ENCODE measurements around the gene CFAP77. TPM values are rescaled to one million over a fixed set of nuclear protein-coding genes. Genes with fewer than 3 reads are reported as not detected.
A peak's percentile ranks its signal among the peaks of the same experiment; 100 is the strongest.
"Not testable (repeated sequence)": the region's sequence is repeated elsewhere in the genome, so short reads cannot be mapped to it uniquely, and the experiment has no call there.

CFAP77 gene
- total RNA-seq = not detected

GRCh38 chr9:132409828-132410528, at the start of gene CFAP77:
CFAP77 (plus strand) TSS chr9:132410211; CDS start chr9:132410272, 61 bp downstream.
- DNase-seq (peak; percentile 59), ATAC-seq (no peak)
- intact Hi-C loops (cut with DNase I, micrococcal nuclease) = loop anchor here (2.0 to 10.0 kb wide), 10 partner anchors 77 to 735 kb away; partner anchors contain the start of genes BARHL1 (in 2 of the 2), GFI1B (in 1 of the 2) and GTF3C4 (in 1 of the 2)
- H3K36me3 Mint-ChIP-seq (ENCODE audit: low read depth) = peaks cover 4% of the 10 kb centered on the region
- H3K4me1 Mint-ChIP-seq = peaks cover 42% of the 10 kb centered on the region
- peak within 1 kb of the TSS; percentile 55 for H3K4me3 Mint-ChIP-seq
- no peak within 1 kb of the TSS for H3K27ac Mint-ChIP-seq
- CTCF ChIA-PET = interaction anchor here (0.7 to 1.2 kb wide), 3 partner anchors 162 to 359 kb away, joined by 3 to 4 read pairs (median 3); no protein-coding TSS in a partner anchor
- H3K27me3 Mint-ChIP-seq = peaks cover 33% of the 10 kb centered on the region
- POLR2A ChIA-PET = no interaction called here
- H3K9me3 Mint-ChIP-seq (ENCODE audit: low read depth) = no peaks in the 10 kb centered on the region

- ChIA-PET CTCF (no interaction called here), POLR2A (no interaction called here)
- Mint-ChIP-seq H3K9me3 (ENCODE audit: low read depth) (no peaks in the 10 kb centered on the region), H3K4me3 (no peak overlapping the region), H3K27ac (no peak overlapping the region), H3K36me3 (ENCODE audit: low read depth) (no peaks in the 10 kb centered on the region), H3K27me3 (no peaks in the 10 kb centered on the region), H3K4me1 (no peaks in the 10 kb centered on the region)
- intact Hi-C loops (cut with DNase I, micrococcal nuclease) = no loop called here
- DNase-seq (no peak), ATAC-seq (no peak)
Observed at GRCh38 chr9:132364068-132364467, 45.9 kb upstream of the CFAP77 start.

- no peaks in the 10 kb centered on the region for H3K9me3 Mint-ChIP-seq (ENCODE audit: low read depth)
- CTCF ChIA-PET = no interaction called here
- H3K4me1 Mint-ChIP-seq = no peaks in the 10 kb centered on the region
- DNase-seq = no peak
- no peaks in the 10 kb centered on the region for H3K36me3 Mint-ChIP-seq (ENCODE audit: low read depth)
- no peak overlapping the region for H3K27ac Mint-ChIP-seq
- H3K27me3 Mint-ChIP-seq = no peaks in the 10 kb centered on the region
- POLR2A ChIA-PET = interaction anchor here (1.0 kb wide), 1 partner anchor 16 kb away, joined by 3 read pairs; no protein-coding TSS in a partner anchor
- no peak for ATAC-seq
- H3K4me3 Mint-ChIP-seq = no peak overlapping the region
- intact Hi-C loops (cut with DNase I, micrococcal nuclease) = no loop called here
Observed at GRCh38 chr9:132365986-132366385, 44.0 kb upstream of the CFAP77 start.

- CTCF ChIA-PET = no interaction called here
- no peak for ATAC-seq
Observed at GRCh38 chr9:132366481-132366880, 43.5 kb upstream of the CFAP77 start.

GRCh38 chr9:132367613-132368313, 42.2 kb upstream of the CFAP77 start:
- intact Hi-C loops (cut with DNase I, micrococcal nuclease) = no loop called here
- ChIA-PET CTCF (interaction anchor here (0.9 kb wide), 1 partner anchor 246 kb away, joined by 3 read pairs; no protein-coding TSS in a partner anchor), POLR2A (no interaction called here)
- DNase-seq (no peak), ATAC-seq (no peak)
- H3K36me3 Mint-ChIP-seq (ENCODE audit: low read depth) = peaks cover 3% of the 10 kb centered on the region
- no peaks in the 10 kb centered on the region for H3K27me3 Mint-ChIP-seq
- H3K9me3 Mint-ChIP-seq (ENCODE audit: low read depth) = no peaks in the 10 kb centered on the region
- H3K27ac Mint-ChIP-seq = no peak overlapping the region
- peaks cover 6% of the 10 kb centered on the region for H3K4me1 Mint-ChIP-seq
- no peak overlapping the region for H3K4me3 Mint-ChIP-seq

More at GRCh38 chr9:132366481-132366880, 43.5 kb upstream of the CFAP77 start:
- Mint-ChIP-seq H3K4me1 (no peaks in the 10 kb centered on the region), H3K4me3 (no peak overlapping the region), H3K27ac (no peak overlapping the region), H3K9me3 (ENCODE audit: low read depth) (no peaks in the 10 kb centered on the region), H3K36me3 (ENCODE audit: low read depth) (no peaks in the 10 kb centered on the region), H3K27me3 (no peaks in the 10 kb centered on the region)
- POLR2A ChIA-PET = no interaction called here
- intact Hi-C loops (cut with DNase I, micrococcal nuclease) = no loop called here
- DNase-seq = no peak

- Mint-ChIP-seq H3K27ac (no peak overlapping the region), H3K27me3 (no peaks in the 10 kb centered on the region), H3K4me1 (peaks cover 16% of the 10 kb centered on the region), H3K36me3 (ENCODE audit: low read depth) (peaks cover 6% of the 10 kb centered on the region), H3K9me3 (ENCODE audit: low read depth) (no peaks in the 10 kb centered on the region), H3K4me3 (no peak overlapping the region)
- CTCF ChIA-PET = interaction anchor here (0.6 kb wide), 1 partner anchor 8 kb away, joined by 3 read pairs; no protein-coding TSS in a partner anchor
- POLR2A ChIA-PET = no interaction called here
- intact Hi-C loops (cut with DNase I, micrococcal nuclease) = no loop called here
- ATAC-seq (no peak), DNase-seq (no peak)
Observed at GRCh38 chr9:132369421-132369820, 40.6 kb upstream of the CFAP77 start.

GRCh38 chr9:132370592-132370991, 39.4 kb upstream of the CFAP77 start:
- intact Hi-C loops (cut with DNase I, micrococcal nuclease) = no loop called here
- no peaks in the 10 kb centered on the region for H3K9me3 Mint-ChIP-seq (ENCODE audit: low read depth)
- H3K27ac Mint-ChIP-seq = no peak overlapping the region
- ChIA-PET CTCF (no interaction called here), POLR2A (no interaction called here)
- ATAC-seq (no peak), DNase-seq (no peak)
- no peaks in the 10 kb centered on the region for H3K27me3 Mint-ChIP-seq
- H3K4me1 Mint-ChIP-seq = peaks cover 16% of the 10 kb centered on the region
- peaks cover 13% of the 10 kb centered on the region for H3K36me3 Mint-ChIP-seq (ENCODE audit: low read depth)
- H3K4me3 Mint-ChIP-seq = no peak overlapping the region

- CTCF ChIA-PET = interaction anchor here (0.6 to 1.3 kb wide), 4 partner anchors 10 to 1533 kb away, joined by 3 to 5 read pairs (median 3); no protein-coding TSS in a partner anchor
Observed at GRCh38 chr9:132372177-132373095, 37.6 kb upstream of the CFAP77 start.

GRCh38 chr9:132377769-132378168, 32.2 kb upstream of the CFAP77 start:
- ATAC-seq; DNase-seq; H3K27me3 Mint-ChIP-seq; POLR2A ChIA-PET; intact Hi-C loops (cut with DNase I, micrococcal nuclease); H3K9me3 Mint-ChIP-seq (ENCODE audit: low read depth); H3K4me3 Mint-ChIP-seq; CTCF ChIA-PET; H3K27ac Mint-ChIP-seq: not testable (repeated sequence)
- H3K36me3 Mint-ChIP-seq (ENCODE audit: low read depth) = peaks cover 28% of the 10 kb centered on the region
- peaks cover 18% of the 10 kb centered on the region for H3K4me1 Mint-ChIP-seq

More at GRCh38 chr9:132372177-132373095, 37.6 kb upstream of the CFAP77 start:
- intact Hi-C loops (cut with DNase I, micrococcal nuclease) = loop anchor here in 1 of 2 experiments (1.0 to 2.0 kb wide), 2 partner anchors 18 to 22 kb away; partner anchors contain the start of gene SETX
- no peak overlapping the region for H3K4me3 Mint-ChIP-seq
- H3K27ac Mint-ChIP-seq = peak overlapping the region; percentile 58
- POLR2A ChIA-PET = interaction anchor here (0.5 to 0.6 kb wide), 2 partner anchors 13 to 200 kb away, joined by 5 to 6 read pairs; no protein-coding TSS in a partner anchor
- no peaks in the 10 kb centered on the region for H3K27me3 Mint-ChIP-seq
- no peaks in the 10 kb centered on the region for H3K9me3 Mint-ChIP-seq (ENCODE audit: low read depth)
- DNase-seq (no peak), ATAC-seq (peak; percentile 14)
- H3K4me1 Mint-ChIP-seq = peaks cover 16% of the 10 kb centered on the region
- peaks cover 22% of the 10 kb centered on the region for H3K36me3 Mint-ChIP-seq (ENCODE audit: low read depth)

GRCh38 chr9:132378416-132378815, 31.6 kb upstream of the CFAP77 start:
- Mint-ChIP-seq H3K4me1 (peaks cover 13% of the 10 kb centered on the region), H3K36me3 (ENCODE audit: low read depth) (peaks cover 33% of the 10 kb centered on the region)
- DNase-seq; CTCF ChIA-PET; H3K9me3 Mint-ChIP-seq (ENCODE audit: low read depth); intact Hi-C loops (cut with DNase I, micrococcal nuclease); H3K27me3 Mint-ChIP-seq; H3K4me3 Mint-ChIP-seq; H3K27ac Mint-ChIP-seq; ATAC-seq; POLR2A ChIA-PET: not testable (repeated sequence)
